Left colon (tissue), 2 donors: ENCODE data around the gene TLE3. TPM values are rescaled to one million over a fixed set of nuclear protein-coding genes. Genes with fewer than 3 reads are reported as not detected.

Experiments used
- ATAC-seq: fragments of 200-7000 bp; cut with Tn5 transposase; one replicate; pipeline ENCODE4 v1.9.1; 2020; ENCODE audit warnings: mild to moderate bottlenecking, moderate library complexity
- DNase-seq, 2 donors: peaks; one replicate each; pipeline ENCODE4 v3.0.0-alpha.2; 2020
- intact Hi-C, 2 donors: fragments of 100-400 bp; cut with DNase I in 1 of 2; cut with micrococcal nuclease in 1 of 2; formaldehyde crosslinking; loops; one replicate each; pipeline versions ENCODE4 v1.11.2 to v1.14.0; 2022; cut with DNase I, micrococcal nuclease
- microRNA-seq, 2 donors: library from miRNA; unstranded; fragments of <30 nt; microRNA quantifications; one replicate each; pipeline versions ENCODE4 v1.1.0 to v1.2.0, GENCODE V29; 2020
- total RNA-seq, 2 donors: library from RNA; stranded (reverse); fragmentation: NEBNext Ultra II Directional; extraction: Animal tissue kit (Norgen Biotek cat#: 25700); gene quantifications; one replicate each; pipeline ENCODE4 v1.2.1, GENCODE V29; 2021
- donor health status: DM: no; HTN: no; CAD: no.
- donor health status: DM: yes; HTN: yes; CAD: no.

TLE3 gene
- total RNA-seq, 2 donors from 2014 or later = 51.2 to 79.7 TPM

DNA sequence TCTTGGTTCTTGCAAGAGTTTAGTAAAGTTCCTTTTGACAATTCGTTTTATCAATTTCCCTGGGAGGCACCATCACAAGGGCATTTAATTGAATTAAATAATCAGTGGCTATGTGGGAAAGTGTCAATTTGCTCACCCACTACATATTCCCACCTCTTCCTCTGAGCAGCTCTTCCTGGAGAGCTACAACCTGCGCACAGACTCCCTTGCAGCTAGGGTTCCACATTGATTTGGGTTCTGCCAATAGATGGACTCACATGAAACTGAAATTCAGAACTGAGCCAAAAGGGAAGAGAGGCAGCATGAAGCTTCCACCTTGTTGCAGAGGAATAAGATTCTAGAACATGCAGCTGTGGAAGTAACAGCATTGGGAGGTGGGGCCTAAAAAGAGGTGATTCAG is 94.8 kb downstream of the TLE3 start:
- intact Hi-C loops = no loop called here
- ATAC-seq (no peak), DNase-seq (no peak)

DNA sequence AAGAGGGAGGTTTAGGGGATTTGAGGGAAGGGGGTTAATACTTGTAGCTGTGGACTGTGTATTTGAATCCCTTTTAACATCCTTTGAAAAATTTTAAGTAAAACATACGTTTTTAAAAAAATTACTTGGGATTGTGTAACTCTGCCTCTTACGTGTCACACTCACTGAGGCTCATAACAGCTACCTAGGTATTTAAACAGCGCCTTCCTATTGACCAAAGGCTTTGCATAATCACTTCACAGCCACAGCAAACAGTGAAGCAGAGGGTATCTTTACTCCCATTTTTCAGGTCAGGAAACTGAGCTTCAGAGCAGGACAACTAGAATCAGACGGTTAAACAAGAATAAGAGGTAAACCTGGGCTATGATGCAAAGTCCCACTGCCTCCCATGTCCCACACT is 95.9 kb downstream of the TLE3 start:
- intact Hi-C loops = no loop called here
- no peak for DNase-seq
- ATAC-seq = no peak

DNA sequence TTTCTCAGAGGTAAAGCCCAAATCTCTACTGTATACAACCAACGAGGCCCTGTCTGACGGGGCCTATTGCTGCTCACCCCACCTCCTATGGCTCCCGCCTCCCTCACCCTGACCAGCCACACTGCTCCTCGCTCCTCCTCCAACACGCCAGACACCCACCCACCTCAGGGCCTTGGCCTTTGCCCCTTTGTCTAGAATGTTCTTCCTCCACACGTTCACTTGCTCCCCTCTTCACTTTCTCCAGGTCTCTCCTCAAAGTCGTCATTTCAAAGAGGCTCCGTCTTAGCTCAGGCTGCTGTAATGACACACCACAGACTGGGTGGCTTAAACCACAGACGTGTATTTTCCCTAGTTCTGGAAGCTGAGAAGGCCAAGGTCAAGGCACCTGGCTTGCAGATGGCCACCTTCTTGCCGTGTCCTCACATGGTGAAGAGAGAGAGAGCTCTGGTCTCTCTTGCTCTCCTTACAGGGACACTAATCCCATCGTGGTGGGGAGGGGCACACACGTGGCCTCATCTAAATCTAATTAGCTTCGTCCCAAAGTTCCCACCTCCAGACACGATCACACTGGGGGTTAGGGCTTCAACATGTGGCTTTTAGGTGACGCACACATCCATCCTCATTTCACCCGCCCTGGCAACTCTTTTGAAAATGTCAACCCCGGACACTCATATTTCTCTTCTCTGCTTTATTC is 98.2 kb downstream of the TLE3 start:
- intact Hi-C loops = no loop called here
- DNase-seq (no peak), ATAC-seq (no peak)

DNA sequence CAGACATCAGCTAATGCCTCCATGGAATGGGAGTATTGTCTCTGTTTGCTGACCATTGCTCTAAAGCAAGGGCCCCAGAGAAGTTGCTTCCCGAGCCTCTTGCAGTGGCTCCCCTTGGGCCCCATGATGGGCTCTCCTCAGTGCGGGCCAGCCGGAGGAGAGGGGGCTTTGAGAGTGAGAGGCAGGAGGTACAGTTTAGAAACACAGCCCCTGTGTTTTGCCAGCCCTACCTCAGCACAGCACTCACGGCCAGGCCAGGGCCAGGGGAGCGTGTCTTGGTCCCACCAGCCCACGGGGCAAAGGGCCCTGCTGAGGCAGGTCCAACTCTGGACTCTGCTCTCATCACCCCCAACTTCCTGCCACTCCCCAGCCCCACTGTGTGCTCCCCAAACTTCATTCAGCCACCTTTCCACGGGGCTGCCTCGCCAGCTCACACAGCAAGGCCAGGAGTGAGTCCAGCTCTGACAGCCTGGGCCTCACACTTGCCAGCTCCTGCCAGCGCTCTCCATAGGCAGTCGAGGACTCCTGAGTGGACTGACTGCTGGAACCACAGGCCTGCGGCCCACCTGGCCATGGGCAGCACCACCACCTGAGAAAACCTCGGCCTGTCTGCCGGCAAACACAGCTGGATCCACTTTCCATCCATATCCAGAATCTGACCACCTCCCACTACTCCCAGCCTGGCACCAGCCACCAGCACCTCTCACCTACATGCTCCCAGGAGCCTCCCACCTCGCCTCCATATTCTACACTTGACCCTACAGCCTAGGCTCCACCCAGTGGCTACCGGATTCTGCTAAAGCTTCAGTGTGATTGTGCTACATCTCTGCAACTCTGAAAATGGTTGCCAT is 99.0 kb downstream of the TLE3 start:
- ATAC-seq (no peak), DNase-seq (no peak)
- intact Hi-C loops = no loop called here

DNA sequence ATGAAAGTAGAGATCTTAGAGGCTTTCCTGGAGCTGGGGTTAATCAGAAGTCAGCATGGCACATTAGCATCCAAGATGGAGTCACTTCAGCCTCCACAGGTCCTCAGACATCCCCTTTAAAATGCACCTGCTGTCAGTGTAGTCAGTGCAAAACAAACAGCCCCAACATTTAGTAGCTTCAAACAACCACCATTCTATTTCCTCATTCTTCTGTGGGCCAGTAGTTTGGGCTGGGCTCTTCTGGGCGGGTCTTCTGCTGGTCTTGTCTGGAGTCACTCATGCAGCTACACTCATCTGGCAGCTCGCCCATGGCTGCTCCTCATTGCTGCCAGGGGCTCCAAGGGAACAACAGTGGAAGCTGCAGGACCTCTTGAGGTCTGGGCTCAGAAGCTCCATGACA is 99.9 kb downstream of the TLE3 start:
- peak; percentile 83 to 90 for DNase-seq
- intact Hi-C loops = no loop called here
- peak; percentile 71 for ATAC-seq

Small RNAs within 50 kb of the gene (microRNA-seq; reads per million reads assigned to microRNA genes)
- 163 to 394 reads per million in 2 donors for gene MIR629
